Panc1 (cell line): Measurements from ENCODE around the gene THEM4. TPM values are rescaled to one million over a fixed set of nuclear protein-coding genes. Genes with fewer than 3 reads are reported as not detected.

Experiments used
- ATAC-seq: fragments of 200-7000 bp; cut with Tn5 transposase; 2 replicates; pipeline ENCODE4 v1.9.1; 2020; ENCODE audit warnings: mild to moderate bottlenecking, moderate library complexity
- Bru-seq: library from RNA; stranded (reverse); fragments of 400-500 nt; gene quantifications from one replicate; lab custom pipeline; 2021; lab: Mats Ljungman, UMichigan
- BruChase-seq, 2 experiments: library from RNA; stranded (reverse); fragments of 400-500 nt; gene quantifications; one replicate each; lab custom pipeline; 2021; lab: Mats Ljungman, UMichigan
- BruUV-seq: library from RNA; stranded (reverse); fragments of 400-500 nt; replicated peaks from 2 replicates; lab custom pipeline; 2021; lab: Mats Ljungman, UMichigan
- CTCF ChIA-PET: fragments of 300-600 bp; sonication (Branson Sonifier 250); formaldehyde crosslinking; loops from one replicate; lab custom pipeline; 2022; ENCODE audit warnings: antibody characterized with exemption; lab: Charles Lee
- POLR2A ChIA-PET: fragments of 300-600 bp; sonication (Branson Sonifier 250); formaldehyde crosslinking; loops from one replicate; lab custom pipeline; 2022; ENCODE audit warnings: antibody characterized with exemption; lab: Charles Lee
- DNase-seq: peaks from one replicate; pipeline ENCODE4 v3.0.0-alpha.2; 2010; ENCODE audit warnings: low read depth, low spot score
- H3K27ac ChIP-seq: 2 replicates; pipeline ENCODE4 v1.5.1; 2011; ENCODE audit warnings: mild to moderate bottlenecking, low read length, inconsistent platforms
- H3K27me3 ChIP-seq: fragments of 200-500 bp; sonication (Bioruptor generic); 2 replicates; pipeline ENCODE4 v1.6.0; 2014; ENCODE audit warnings: low read length, inconsistent platforms; ENCODE audit not compliant: control insufficient read depth, insufficient read depth
- H3K36me3 ChIP-seq: fragments of 200-500 bp; sonication (Bioruptor generic); 2 replicates; pipeline ENCODE4 v1.5.1; 2014; ENCODE audit warnings: inconsistent platforms, mild to moderate bottlenecking, low read length, moderate library complexity; ENCODE audit not compliant: control insufficient read depth, insufficient read depth
- H3K4me1 ChIP-seq: 2 replicates; pipeline ENCODE4 v1.5.1; 2011; ENCODE audit warnings: inconsistent platforms, mild to moderate bottlenecking, low read length, moderate library complexity; ENCODE audit not compliant: control insufficient read depth, insufficient read depth
- H3K4me3 ChIP-seq, 2 experiments: 2 replicates each; pipeline ENCODE4 v1.5.1; 2011 to 2012; ENCODE audit warnings: low read depth in 2 of 2, low read length in 2 of 2, mild to moderate bottlenecking in 2 of 2, inconsistent platforms in 1 of 2, moderate library complexity in 1 of 2
- H3K9me3 ChIP-seq: fragments of 200-500 bp; sonication (Bioruptor generic); 2 replicates; pipeline ENCODE4 v1.5.1; 2014; ENCODE audit warnings: low read depth, mild to moderate bottlenecking, inconsistent platforms, low read length, moderate library complexity; ENCODE audit not compliant: control insufficient read depth, insufficient read depth
- POLR2AphosphoS5 ChIP-seq: IDR thresholded peaks from 2 replicates; pipeline ENCODE4 v1.6.1; 2012; ENCODE audit warnings: mild to moderate bottlenecking, low read depth, low read length, moderate library complexity
- SIN3A ChIP-seq: IDR thresholded peaks from 2 replicates; pipeline ENCODE4 v1.6.1; 2012; ENCODE audit warnings: low read depth, mild to moderate bottlenecking, low read length, moderate library complexity, borderline replicate concordance; ENCODE audit not compliant: insufficient read depth
- TCF7L2 ChIP-seq: IDR thresholded peaks from 2 replicates; pipeline ENCODE4 v1.6.1; 2011; ENCODE audit warnings: mild to moderate bottlenecking, low read depth, low read length, inconsistent platforms
- in situ Hi-C: cut with HindIII; loops from 2 replicates; pipeline ENCODE4 v1.10.0; 2016; ENCODE audit warnings: low sequenced_read_pairs, low pct_unique_long_range_greater_than_20kb
- intact Hi-C: fragments of 100-400 bp; cut with micrococcal nuclease; formaldehyde crosslinking; loops from one replicate; pipeline ENCODE4 v1.10.0; 2022; ENCODE audit not compliant: unreplicated experiment
- long read RNA-seq: library from polyadenylated mRNA; unstranded; transcript quantifications from one replicate; pipeline ENCODE4 v2.0.0, GENCODE V29; 2021; ENCODE audit not compliant: unreplicated experiment
- polyA plus RNA-seq: library from polyadenylated mRNA; unstranded; fragments of >200 nt; gene quantifications from one replicate; pipeline ENCODE4 v1.2.1, GENCODE V29; 2012; ENCODE audit warnings: missing spikeins; ENCODE audit not compliant: insufficient read length
- total RNA-seq: library from RNA; stranded (reverse); gene quantifications from one replicate; pipeline ENCODE4 v1.2.1, GENCODE V29; 2021; ENCODE audit not compliant: unreplicated experiment
- TF ChIP-seq, protein P1 (sequence below): fragments of 450-650 bp; IDR thresholded peaks from 2 replicates; pipeline ENCODE4 v1.5.1; 2017; ENCODE audit warnings: mild to moderate bottlenecking
- TF ChIP-seq, protein P2 (sequence below), 2 experiments: IDR thresholded peaks; 2 replicates each; pipeline ENCODE4 v1.6.1; 2011 to 2012; ENCODE audit warnings: low read depth in 2 of 2, control low read depth in 1 of 2, low read length in 1 of 2, mild to moderate bottlenecking in 1 of 2, moderate library complexity in 1 of 2; ENCODE audit not compliant: insufficient read depth in 1 of 2

The THEM4 gene
- total RNA-seq (21.8 TPM), Bru-seq, nascent RNA (percentile 81 among the genes with signal in this experiment), BruChase-seq, experiment 1, labeled RNA remaining after a 2-hour chase (percentile 83 among the genes with signal in this experiment), BruChase-seq, experiment 2, labeled RNA remaining after a 6-hour chase (percentile 80 among the genes with signal in this experiment)
- polyA plus RNA-seq, result 12.4 TPM
- long read RNA-seq, transcript THEM4-201 (6 exons, 2,377 nt), result major isoform, 12 of 27 reads
- long read RNA-seq, partial matches to known transcripts, result 0 of 27 reads
- long read RNA-seq, other reads (novel, unspliced or antisense), result 11 of 27 reads

DNA sequence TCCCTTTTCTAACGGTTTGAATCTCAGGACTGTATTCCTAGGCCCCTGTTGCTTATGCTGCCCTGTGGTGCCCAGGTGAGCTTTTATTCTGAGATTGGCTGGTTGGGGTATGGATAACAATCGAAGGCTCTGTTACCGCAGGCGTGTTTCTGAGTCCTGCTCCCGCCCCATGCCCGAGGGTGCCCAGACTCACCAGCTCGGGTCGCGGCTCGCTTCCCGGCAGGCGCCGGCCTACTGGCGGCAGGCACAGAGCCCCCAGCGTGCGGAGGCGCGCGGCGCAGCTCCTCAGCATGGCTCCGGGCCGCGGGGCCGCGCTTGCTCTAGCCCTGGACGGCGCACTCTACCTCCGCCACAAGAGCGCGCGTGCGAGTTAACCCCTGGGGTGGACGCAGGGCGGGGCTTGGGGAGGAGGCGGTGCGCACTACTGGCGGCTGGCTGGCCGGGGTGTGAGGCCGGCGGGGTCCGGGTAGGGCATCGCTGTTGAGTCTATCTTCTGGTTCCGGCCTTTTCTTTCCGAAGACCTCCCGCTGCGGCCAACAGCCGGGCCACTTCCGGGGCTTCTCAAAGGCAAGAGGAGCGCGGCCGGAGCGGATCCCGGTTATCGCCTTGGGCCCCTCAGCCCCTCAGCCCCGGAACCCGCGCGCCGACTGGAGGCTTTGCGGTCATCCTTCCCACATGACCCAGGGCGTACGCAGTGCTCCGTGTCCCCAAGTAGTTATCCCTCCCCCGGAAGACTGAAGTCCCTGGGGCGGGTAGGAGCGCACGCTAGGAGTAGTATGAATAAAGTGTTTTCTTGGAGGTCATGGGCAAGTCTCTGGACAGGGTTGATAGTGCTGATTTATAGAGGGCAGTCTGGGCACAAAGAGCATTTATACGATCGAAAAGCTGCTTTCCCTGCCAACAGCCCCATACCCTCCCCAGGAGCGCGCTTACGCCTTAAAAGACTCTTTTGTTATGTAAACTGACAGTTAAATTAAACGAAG, at the start of gene THEM4:
Gene THEM4, minus strand, starts transcription at position 345 of the 983 bp plus-strand sequence. Its CDS starts 53 bp downstream, at position 292.
- CTCF ChIA-PET, result interaction anchor here (0.7 to 1.4 kb wide), 3 partner anchors 73 to 91 kb away, joined by 3 to 6 read pairs (median 5); no protein-coding TSS in a partner anchor
- Histone ChIP-seq H3K36me3 (no peaks in the 10 kb centered on the region; the same call in 1 of the 2 replicates), H3K27ac (peak within 1 kb of the TSS; percentile 98), H3K27me3 (no peaks in the 10 kb centered on the region), H3K9me3 (peaks cover 18% of the 10 kb centered on the region; the same call in 1 of the 2 replicates), H3K4me1 (peaks cover 9% of the 10 kb centered on the region), H3K4me3 (peak within 1 kb of the TSS; percentile 71 to 91)
- intact Hi-C loops (no loop called here), in situ Hi-C loops (no loop called here)
- ATAC-seq, result peak; percentile 99
- DNase-seq, result peak; percentile 78
- POLR2A ChIA-PET, result interaction anchor here (0.5 to 0.8 kb wide), 4 partner anchors 66 to 127 kb away, joined by 3 to 6 read pairs (median 3); partner anchors contain the start of gene S100A11
- TF ChIP-seq, protein P1, sequence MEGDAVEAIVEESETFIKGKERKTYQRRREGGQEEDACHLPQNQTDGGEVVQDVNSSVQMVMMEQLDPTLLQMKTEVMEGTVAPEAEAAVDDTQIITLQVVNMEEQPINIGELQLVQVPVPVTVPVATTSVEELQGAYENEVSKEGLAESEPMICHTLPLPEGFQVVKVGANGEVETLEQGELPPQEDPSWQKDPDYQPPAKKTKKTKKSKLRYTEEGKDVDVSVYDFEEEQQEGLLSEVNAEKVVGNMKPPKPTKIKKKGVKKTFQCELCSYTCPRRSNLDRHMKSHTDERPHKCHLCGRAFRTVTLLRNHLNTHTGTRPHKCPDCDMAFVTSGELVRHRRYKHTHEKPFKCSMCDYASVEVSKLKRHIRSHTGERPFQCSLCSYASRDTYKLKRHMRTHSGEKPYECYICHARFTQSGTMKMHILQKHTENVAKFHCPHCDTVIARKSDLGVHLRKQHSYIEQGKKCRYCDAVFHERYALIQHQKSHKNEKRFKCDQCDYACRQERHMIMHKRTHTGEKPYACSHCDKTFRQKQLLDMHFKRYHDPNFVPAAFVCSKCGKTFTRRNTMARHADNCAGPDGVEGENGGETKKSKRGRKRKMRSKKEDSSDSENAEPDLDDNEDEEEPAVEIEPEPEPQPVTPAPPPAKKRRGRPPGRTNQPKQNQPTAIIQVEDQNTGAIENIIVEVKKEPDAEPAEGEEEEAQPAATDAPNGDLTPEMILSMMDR, result peak; percentile 53
- TF ChIP-seq SIN3A, result peak; percentile 83; the same call in 1 of the 2 replicates
- TF ChIP-seq TCF7L2, result peak; percentile 64
- TF ChIP-seq, protein P2, sequence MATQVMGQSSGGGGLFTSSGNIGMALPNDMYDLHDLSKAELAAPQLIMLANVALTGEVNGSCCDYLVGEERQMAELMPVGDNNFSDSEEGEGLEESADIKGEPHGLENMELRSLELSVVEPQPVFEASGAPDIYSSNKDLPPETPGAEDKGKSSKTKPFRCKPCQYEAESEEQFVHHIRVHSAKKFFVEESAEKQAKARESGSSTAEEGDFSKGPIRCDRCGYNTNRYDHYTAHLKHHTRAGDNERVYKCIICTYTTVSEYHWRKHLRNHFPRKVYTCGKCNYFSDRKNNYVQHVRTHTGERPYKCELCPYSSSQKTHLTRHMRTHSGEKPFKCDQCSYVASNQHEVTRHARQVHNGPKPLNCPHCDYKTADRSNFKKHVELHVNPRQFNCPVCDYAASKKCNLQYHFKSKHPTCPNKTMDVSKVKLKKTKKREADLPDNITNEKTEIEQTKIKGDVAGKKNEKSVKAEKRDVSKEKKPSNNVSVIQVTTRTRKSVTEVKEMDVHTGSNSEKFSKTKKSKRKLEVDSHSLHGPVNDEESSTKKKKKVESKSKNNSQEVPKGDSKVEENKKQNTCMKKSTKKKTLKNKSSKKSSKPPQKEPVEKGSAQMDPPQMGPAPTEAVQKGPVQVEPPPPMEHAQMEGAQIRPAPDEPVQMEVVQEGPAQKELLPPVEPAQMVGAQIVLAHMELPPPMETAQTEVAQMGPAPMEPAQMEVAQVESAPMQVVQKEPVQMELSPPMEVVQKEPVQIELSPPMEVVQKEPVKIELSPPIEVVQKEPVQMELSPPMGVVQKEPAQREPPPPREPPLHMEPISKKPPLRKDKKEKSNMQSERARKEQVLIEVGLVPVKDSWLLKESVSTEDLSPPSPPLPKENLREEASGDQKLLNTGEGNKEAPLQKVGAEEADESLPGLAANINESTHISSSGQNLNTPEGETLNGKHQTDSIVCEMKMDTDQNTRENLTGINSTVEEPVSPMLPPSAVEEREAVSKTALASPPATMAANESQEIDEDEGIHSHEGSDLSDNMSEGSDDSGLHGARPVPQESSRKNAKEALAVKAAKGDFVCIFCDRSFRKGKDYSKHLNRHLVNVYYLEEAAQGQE (IDR thresholded peaks at IDR 0.05; ENCODE audit: insufficient read depth in 1 of 2, low read depth in 2 of 2, low read length in 1 of 2), result no peak; a peak in 1 of 4 replicates
- TF ChIP-seq POLR2AphosphoS5, result peak; percentile 88
- BruUV-seq, result TSS peak; percentile 98

DNA sequence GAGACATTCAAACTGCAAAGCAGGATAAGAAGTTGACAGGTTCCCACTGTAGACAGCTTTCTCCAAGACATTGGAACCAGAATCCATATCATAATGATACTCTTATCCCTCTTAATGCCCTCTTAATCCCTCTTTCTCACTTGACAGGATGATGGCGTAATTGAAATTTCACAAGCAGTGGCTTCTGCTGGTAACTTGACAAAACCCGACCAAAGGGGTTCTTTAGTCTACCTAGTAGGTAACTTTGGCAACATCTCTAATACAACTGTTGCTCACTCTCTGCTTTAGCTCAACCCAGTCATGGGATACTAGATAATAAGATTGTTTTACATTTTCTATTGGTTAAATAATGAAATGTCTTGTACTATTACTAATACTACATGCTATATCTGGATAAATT, 49.6 kb upstream of the THEM4 start:
- Histone ChIP-seq H3K9me3 (no peaks in the 10 kb centered on the region), H3K27me3 (no peaks in the 10 kb centered on the region), H3K4me3 (no peak overlapping the region), H3K36me3 (no peaks in the 10 kb centered on the region), H3K27ac (peak overlapping the region; percentile 37; the same call in 1 of the 2 replicates), H3K4me1 (no peaks in the 10 kb centered on the region)
- DNase-seq, result no peak
- TF ChIP-seq, protein P2 (IDR thresholded peaks at IDR 0.05; ENCODE audit: insufficient read depth in 1 of 2, low read depth in 2 of 2, low read length in 1 of 2), result no peak
- no peak for TF ChIP-seq TCF7L2
- TF ChIP-seq, protein P1, result no peak
- TF ChIP-seq SIN3A, result no peak
- TF ChIP-seq POLR2AphosphoS5, result no peak
- BruUV-seq, result no TSS peak
- intact Hi-C loops, result no loop called here
- POLR2A ChIA-PET, result no interaction called here
- in situ Hi-C loops, result no loop called here
- CTCF ChIA-PET, result no interaction called here
- no peak for ATAC-seq
